Measurements from ENCODE around the gene METTL23.
A peak's percentile ranks its signal among the peaks of the same experiment; 100 is the strongest.

METTL23 gene

DNA sequence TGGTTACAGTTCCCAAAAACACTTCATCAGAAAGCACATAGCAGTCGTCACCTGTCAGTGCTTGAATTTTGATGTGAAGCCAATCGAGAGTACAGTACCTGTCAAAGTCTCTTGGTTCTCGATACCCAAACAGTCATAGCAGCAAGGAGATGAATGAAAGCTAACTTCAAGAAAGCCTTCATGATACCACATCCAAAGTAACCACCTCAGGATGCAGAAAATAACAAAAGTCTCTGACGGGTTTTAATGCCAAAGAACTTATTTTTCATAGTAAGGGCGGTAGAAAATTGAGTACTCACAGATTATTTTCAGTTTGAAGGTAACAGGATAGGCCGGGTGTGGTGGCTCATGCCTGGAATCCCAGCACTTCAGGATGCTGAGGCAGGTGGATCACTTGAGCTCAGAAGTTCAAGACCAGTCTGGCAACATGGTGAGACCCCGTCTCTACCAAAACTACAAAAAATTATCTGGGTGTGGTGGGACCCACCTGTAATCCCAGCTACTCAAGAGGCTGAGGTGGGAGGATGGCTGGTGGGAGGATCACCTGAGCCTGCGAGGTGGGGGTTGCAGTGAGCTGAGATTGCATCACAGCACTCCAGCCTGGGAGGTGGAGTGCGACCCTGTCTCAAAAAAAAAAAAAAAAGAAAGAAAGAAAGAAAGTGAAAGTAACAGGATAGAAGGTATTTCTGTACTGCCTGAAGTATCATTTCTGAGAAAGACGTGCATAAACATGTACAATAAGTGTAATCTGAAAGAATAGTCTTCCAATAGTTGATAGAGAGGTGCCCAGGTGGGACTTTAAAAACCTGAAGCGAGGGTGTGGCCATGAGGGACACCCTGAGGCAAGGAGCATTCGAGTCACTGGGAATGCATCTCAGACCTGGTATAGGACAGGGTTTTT lies 26.7 kb downstream of the METTL23 start:
- Histone ChIP-seq H3K9me3 (ENCODE audit: low read depth, low read length) (no peaks in the 10 kb centered on the region), H3K27ac (no peak overlapping the region), H3K9ac (ENCODE audit: insufficient read length) (no peak overlapping the region), H3K4me3 (no peak overlapping the region), H3K36me3 (ENCODE audit: insufficient read depth, low read length) (peaks cover 13% of the 10 kb centered on the region; the same call in 1 of the 2 replicates)
- no peak for TF ChIP-seq POLR2AphosphoS5 (IDR thresholded peaks at IDR 0.05; ENCODE audit: borderline replicate concordance, low read depth, low read length)
- no peak for TF ChIP-seq FOXP2 (optimal IDR thresholded peaks at IDR 0.05; ENCODE audit: control extremely low read depth, extremely low read length, insufficient read depth)
- no peak for TF ChIP-seq EZH2 (IDR thresholded peaks at IDR 0.05)
- no peak for DNase-seq (ENCODE audit: low read depth, low spot score)

DNA sequence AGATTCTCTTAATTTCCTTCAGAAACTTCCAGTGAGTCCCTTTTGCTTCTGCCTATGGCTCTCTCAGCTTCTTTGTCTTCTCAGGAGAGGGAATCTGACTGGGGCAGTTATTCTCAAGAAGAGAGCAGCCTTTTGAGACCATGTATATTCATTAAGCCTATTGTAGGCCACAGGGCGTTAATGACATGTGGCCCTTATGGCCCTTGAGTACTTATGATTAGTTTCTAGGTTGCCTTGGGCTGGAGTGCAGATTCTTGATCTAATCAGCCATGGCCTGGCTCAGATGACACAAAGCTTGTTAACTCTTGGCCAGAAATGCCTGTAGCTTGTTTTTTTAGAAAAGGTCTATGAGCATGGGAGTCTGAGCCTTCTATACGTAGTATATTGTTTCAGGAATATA lies 28.6 kb downstream of the METTL23 start:
- no peak for TF ChIP-seq FOXP2 (optimal IDR thresholded peaks at IDR 0.05; ENCODE audit: control extremely low read depth, extremely low read length, insufficient read depth)
- no peak for TF ChIP-seq POLR2AphosphoS5 (IDR thresholded peaks at IDR 0.05; ENCODE audit: borderline replicate concordance, low read depth, low read length)
- no peak for TF ChIP-seq EZH2 (IDR thresholded peaks at IDR 0.05)
- H3K27ac ChIP-seq, result no peak overlapping the region
- DNase-seq (ENCODE audit: low read depth, low spot score), result no peak

DNA sequence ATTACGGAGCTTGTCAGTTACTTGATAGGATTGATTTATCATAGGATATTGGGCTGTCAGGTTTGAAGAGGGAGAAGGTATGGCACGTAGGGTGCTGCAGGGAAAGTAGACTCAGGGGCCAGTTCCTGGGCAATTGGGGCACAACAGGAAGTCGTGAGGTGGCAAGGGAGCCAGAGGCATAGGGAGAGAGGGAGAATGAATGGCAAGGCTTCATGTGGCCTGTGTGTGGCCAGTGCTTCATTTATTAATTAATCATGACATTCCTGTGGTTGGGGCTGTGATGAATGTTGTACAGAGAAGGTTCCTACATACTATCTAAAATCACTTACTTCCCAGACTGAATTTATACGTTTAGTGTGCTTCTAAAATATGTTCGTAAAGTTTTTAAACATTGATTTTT lies 30.6 kb downstream of the METTL23 start:
- H3K9ac ChIP-seq (ENCODE audit: insufficient read length), result no peak overlapping the region
- no peaks in the 10 kb centered on the region for H3K9me3 ChIP-seq (ENCODE audit: low read depth, low read length)
- no peak overlapping the region for H3K4me3 ChIP-seq
- DNase-seq (ENCODE audit: low read depth, low spot score), result no peak
- no peak overlapping the region for H3K27ac ChIP-seq
- TF ChIP-seq EZH2 (IDR thresholded peaks at IDR 0.05) (no peak), FOXP2 (optimal IDR thresholded peaks at IDR 0.05; ENCODE audit: control extremely low read depth, extremely low read length, insufficient read depth) (no peak), POLR2AphosphoS5 (IDR thresholded peaks at IDR 0.05; ENCODE audit: borderline replicate concordance, low read depth, low read length) (no peak)
- H3K36me3 ChIP-seq (ENCODE audit: insufficient read depth, low read length), result peaks cover 13% of the 10 kb centered on the region; the same call in 1 of the 2 replicates

More for the DNA sequence above, 28.6 kb downstream of the METTL23 start:
- H3K4me3 ChIP-seq, result no peak overlapping the region
- H3K36me3 ChIP-seq (ENCODE audit: insufficient read depth, low read length), result peaks cover 13% of the 10 kb centered on the region; the same call in 1 of the 2 replicates
- no peak overlapping the region for H3K9ac ChIP-seq (ENCODE audit: insufficient read length)
- H3K9me3 ChIP-seq (ENCODE audit: low read depth, low read length), result no peaks in the 10 kb centered on the region

DNA sequence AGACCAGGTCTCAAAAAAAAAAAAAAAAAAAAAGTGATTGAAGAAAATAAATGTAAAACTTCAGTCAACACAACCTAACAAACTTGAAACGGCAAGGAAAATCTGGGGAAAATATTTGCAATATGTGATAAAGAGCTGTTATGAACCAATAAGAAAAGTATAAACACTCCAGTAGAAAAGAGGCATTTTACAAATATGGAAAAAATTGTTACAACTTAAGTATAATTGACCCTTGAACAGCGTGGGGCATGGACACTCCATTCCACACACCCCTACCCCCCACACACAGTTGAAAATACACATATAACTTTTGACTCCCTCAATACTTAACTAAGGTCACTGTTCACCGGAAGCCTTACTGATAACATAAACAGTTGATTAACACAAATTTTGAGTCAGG lies 31.9 kb downstream of the METTL23 start:
- Histone ChIP-seq H3K4me3 (no peak overlapping the region), H3K9ac (ENCODE audit: insufficient read length) (no peak overlapping the region), H3K27ac (no peak overlapping the region), H3K36me3 (ENCODE audit: insufficient read depth, low read length) (peaks cover 13% of the 10 kb centered on the region; the same call in 1 of the 2 replicates), H3K9me3 (ENCODE audit: low read depth, low read length) (no peaks in the 10 kb centered on the region)
- no peak for DNase-seq (ENCODE audit: low read depth, low spot score)
- no peak for TF ChIP-seq FOXP2 (optimal IDR thresholded peaks at IDR 0.05; ENCODE audit: control extremely low read depth, extremely low read length, insufficient read depth)
- no peak for TF ChIP-seq EZH2 (IDR thresholded peaks at IDR 0.05)
- TF ChIP-seq POLR2AphosphoS5 (IDR thresholded peaks at IDR 0.05; ENCODE audit: borderline replicate concordance, low read depth, low read length), result no peak

DNA sequence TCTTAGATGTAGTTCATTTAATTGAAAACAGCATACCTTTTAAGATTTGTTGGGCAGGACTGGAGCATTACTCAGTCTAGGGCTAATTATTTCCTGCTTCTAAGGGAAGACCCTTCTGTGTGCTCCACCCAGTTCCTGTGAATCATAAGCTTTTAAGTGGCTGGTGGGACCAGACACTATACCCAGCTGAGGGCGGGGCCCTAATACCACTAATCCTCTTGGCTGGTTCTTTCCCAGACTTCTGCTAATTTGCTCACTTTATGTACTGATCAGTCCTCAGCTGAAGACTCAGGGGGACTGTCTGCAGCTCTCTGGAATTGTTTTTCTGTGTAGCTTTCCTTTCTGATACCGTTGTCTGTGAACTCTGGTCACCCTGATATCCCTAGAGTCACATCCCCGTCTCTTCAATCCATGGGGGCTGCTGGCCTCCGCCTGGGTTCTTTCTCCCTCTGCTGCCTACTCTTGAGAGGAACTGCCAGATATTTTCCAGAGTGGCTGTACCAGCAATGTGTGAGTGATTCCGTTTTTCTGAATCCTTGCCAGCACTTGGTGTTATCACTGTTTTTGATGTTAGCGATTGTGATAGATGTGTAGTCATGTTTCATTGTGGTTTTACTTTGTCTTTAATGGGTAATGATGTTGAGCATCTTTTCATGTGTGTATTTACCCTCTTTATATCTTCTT lies 46.3 kb downstream of the METTL23 start:
- peak; percentile 50 for DNase-seq (ENCODE audit: low read depth, low spot score)
- Histone ChIP-seq H3K4me3 (peak overlapping the region; percentile 39; the same call in 1 of the 2 replicates), H3K9me3 (ENCODE audit: low read depth, low read length) (no peaks in the 10 kb centered on the region), H3K9ac (ENCODE audit: insufficient read length) (peak overlapping the region; percentile 25), H3K27ac (peak overlapping the region; percentile 88), H3K36me3 (ENCODE audit: insufficient read depth, low read length) (peaks cover 44% of the 10 kb centered on the region)
- no peak for TF ChIP-seq EZH2 (IDR thresholded peaks at IDR 0.05)
- TF ChIP-seq FOXP2 (optimal IDR thresholded peaks at IDR 0.05; ENCODE audit: control extremely low read depth, extremely low read length, insufficient read depth), result no peak
- TF ChIP-seq POLR2AphosphoS5 (IDR thresholded peaks at IDR 0.05; ENCODE audit: borderline replicate concordance, low read depth, low read length), result no peak

DNA sequence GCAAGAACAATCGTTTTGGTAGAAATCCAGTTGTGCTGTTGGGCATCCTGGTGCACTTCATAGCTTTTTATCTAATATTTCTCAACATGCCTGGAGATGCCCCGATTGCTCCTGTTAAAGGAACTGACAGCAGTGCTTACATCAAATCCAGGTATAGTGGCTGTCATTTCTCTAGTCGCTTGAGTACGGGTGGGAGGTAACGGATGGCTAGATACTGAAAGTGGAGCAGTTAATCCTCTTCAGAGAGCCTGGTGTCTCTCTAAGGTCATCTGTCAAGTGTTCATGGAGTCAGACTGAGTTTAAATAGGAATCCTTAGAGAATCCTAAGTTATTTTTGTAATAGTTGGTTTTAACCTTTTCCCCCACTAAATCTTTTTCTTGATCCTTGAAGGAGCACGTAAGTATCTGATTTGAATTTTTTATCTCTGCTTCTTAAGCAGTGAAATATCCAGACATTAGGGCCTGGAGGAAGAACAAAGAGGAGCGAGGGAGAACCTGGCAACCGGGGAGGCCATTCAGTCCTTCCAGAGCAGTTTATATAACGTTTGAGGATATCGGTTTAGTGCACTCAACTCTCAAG lies 48.5 kb downstream of the METTL23 start:
- H3K36me3 ChIP-seq (ENCODE audit: insufficient read depth, low read length), result peaks cover 33% of the 10 kb centered on the region
- no peak for DNase-seq (ENCODE audit: low read depth, low spot score)
- TF ChIP-seq EZH2 (IDR thresholded peaks at IDR 0.05) (no peak), FOXP2 (optimal IDR thresholded peaks at IDR 0.05; ENCODE audit: control extremely low read depth, extremely low read length, insufficient read depth) (no peak), POLR2AphosphoS5 (IDR thresholded peaks at IDR 0.05; ENCODE audit: borderline replicate concordance, low read depth, low read length) (no peak)
- no peaks in the 10 kb centered on the region for H3K9me3 ChIP-seq (ENCODE audit: low read depth, low read length)
- H3K4me3 ChIP-seq, result no peak overlapping the region
- no peak overlapping the region for H3K27ac ChIP-seq
- H3K9ac ChIP-seq (ENCODE audit: insufficient read length), result no peak overlapping the region

DNA sequence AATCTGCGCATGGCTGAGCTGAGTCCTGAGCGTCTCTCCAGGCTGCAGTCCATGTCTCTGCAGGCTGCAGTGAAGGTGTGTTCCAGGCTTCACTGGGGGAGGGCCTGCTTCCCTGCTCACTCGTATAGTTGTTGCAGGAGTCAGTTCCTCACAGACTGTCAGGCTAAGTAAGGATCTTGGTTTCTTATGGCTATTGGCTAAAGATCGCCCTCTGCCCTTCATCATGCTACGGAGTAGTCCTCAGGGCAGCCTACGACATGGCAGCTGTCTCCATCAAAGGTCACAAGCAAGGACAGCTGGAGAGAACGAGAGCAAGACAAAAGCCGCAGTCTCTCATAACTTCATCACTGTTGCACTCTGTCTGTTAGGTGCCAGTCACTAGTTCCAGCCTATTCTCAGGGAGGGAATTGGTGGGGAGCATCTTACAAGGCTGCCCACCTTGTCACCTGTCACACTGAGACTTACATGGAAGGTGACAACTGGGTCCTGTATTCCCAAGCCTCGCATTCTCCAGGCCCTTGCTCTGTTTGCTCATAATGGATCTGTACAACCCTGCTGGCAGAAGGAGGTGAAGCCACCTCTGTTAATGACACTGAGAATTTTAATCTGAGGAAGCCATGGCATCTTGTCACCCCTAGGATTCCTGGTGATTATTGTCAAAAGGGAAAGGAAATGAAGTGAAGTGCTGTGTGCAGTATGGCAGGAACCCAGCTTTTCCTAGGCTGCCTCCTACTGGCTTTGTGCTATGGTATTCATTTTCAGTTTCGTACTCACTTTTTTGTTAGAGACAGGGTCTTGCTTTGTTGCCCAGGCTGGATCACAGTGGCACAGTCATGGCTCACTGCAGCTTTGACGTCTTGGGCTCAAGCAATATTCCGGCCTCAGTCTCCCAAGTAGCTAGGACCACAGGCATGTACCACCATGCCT lies 54.7 kb downstream of the METTL23 start:
- no peaks in the 10 kb centered on the region for H3K9me3 ChIP-seq (ENCODE audit: low read depth, low read length)
- H3K27ac ChIP-seq, result no peak overlapping the region
- no peak overlapping the region for H3K4me3 ChIP-seq
- TF ChIP-seq EZH2 (IDR thresholded peaks at IDR 0.05) (no peak), FOXP2 (optimal IDR thresholded peaks at IDR 0.05; ENCODE audit: control extremely low read depth, extremely low read length, insufficient read depth) (no peak), POLR2AphosphoS5 (IDR thresholded peaks at IDR 0.05; ENCODE audit: borderline replicate concordance, low read depth, low read length) (no peak)
- peaks cover 18% of the 10 kb centered on the region for H3K36me3 ChIP-seq (ENCODE audit: insufficient read depth, low read length)
- no peak overlapping the region for H3K9ac ChIP-seq (ENCODE audit: insufficient read length)
- no peak for DNase-seq (ENCODE audit: low read depth, low spot score)
